ENCODE data around the gene THSD7A.
"Not testable (repeated sequence)": the region's sequence is repeated elsewhere in the genome, so short reads cannot be mapped to it uniquely, and the experiment has no call there.

The THSD7A gene

GRCh38 chr7:11448323-11448722 lies 383.7 kb downstream of the THSD7A start:
- no peak for DNase-seq (ENCODE audit: insufficient read length, low spot score)
- TF ChIP-seq CTCF (IDR thresholded peaks at IDR 0.05; ENCODE audit: insufficient read depth, missing control alignments) = no peak
- FAIRE-seq = no peak

GRCh38 chr7:11447106-11447505 lies 384.9 kb downstream of the THSD7A start:
- no peak for TF ChIP-seq CTCF (IDR thresholded peaks at IDR 0.05; ENCODE audit: insufficient read depth, missing control alignments)
- no peak for DNase-seq (ENCODE audit: insufficient read length, low spot score)
- no peak for FAIRE-seq

- FAIRE-seq; DNase-seq (ENCODE audit: insufficient read length, low spot score): not testable (repeated sequence)
Observed at GRCh38 chr7:11443934-11444333, 388.1 kb downstream of the THSD7A start.

GRCh38 chr7:11437994-11438393 lies 394.0 kb downstream of the THSD7A start:
- FAIRE-seq (no peak), DNase-seq (ENCODE audit: insufficient read length, low spot score) (no peak)
- no peak for TF ChIP-seq CTCF (IDR thresholded peaks at IDR 0.05; ENCODE audit: insufficient read depth, missing control alignments)

- DNase-seq (ENCODE audit: insufficient read length, low spot score) = no peak
- no peak for FAIRE-seq
- no peak for TF ChIP-seq CTCF (IDR thresholded peaks at IDR 0.05; ENCODE audit: insufficient read depth, missing control alignments)
Observed at GRCh38 chr7:11436773-11437524, 395.0 kb downstream of the THSD7A start.

- DNase-seq (ENCODE audit: insufficient read length, low spot score) = no peak
- no peak for FAIRE-seq
- no peak for TF ChIP-seq CTCF (IDR thresholded peaks at IDR 0.05; ENCODE audit: insufficient read depth, missing control alignments)
Observed at GRCh38 chr7:11436316-11436715, 395.7 kb downstream of the THSD7A start.

GRCh38 chr7:11434366-11434765 lies 397.6 kb downstream of the THSD7A start:
- DNase-seq (ENCODE audit: insufficient read length, low spot score) = no peak
- FAIRE-seq = no peak
- TF ChIP-seq CTCF (IDR thresholded peaks at IDR 0.05; ENCODE audit: insufficient read depth, missing control alignments) = no peak
